HG02571 (cell line): ENCODE data around the gene LELP1.
"Not testable (repeated sequence)": the region's sequence is repeated elsewhere in the genome, so short reads cannot be mapped to it uniquely, and the experiment has no call there.

Experiments used
- ATAC-seq: cut with Tn5 transposase; IDR thresholded peaks from one replicate; pipeline ENCODE4 v1.9.1; 2021; ENCODE audit warnings: mild to moderate bottlenecking, moderate library complexity; ENCODE audit not compliant: unreplicated experiment

Gene LELP1

DNA sequence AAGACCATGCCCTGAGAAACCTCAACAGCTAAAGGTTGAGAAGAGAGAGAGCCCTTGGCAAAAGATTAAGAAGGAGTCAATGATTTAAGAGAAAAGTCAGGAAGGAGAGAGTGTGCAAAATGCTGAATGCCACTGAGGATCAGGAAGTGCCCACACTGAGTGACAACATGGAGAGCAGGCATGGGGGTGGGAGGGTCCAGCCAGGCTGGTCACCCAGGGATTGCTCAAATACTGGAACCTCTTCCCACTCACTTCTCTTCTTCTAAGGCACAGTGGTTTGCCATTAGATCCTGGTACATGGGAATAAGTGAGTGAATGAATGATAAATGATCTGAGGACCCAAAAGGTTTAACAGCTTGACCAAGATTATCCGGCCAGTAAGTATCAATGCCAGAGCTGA is 25.3 kb downstream of the LELP1 start:
- ATAC-seq, result no peak

DNA sequence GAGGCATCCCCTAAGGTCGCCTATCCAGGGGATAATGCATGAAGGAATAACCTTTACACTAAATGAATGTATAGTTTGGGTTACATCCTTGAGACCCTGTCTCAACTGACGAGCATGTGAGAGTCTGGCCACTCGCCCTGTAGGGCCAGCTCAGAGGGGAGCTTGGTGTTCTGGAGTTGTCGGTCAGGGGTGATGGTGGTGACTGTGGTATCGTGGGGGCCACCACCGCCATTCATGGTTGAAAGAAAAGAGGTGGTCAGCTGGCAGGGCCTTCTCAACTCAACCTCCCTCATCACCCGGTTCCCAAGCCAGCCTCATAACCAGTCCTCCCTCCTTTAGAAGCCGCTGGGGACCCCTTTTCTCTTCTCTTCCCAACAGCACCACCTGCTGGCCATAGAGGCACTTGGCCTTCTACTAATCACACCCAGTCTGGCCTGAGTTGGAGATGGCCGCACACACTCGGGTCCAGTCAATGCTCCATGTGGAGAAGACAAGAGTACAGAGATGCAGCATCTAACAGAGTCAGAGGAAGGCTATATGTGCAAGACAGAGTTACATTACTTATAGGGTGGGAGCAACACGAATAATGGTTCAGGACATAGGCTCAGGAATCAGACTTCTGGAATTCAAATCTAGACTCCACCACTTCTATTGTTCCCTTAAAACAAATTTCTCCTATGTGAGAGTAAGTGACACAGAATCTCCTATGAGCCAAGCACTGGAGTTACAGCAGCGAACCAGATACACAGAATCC is 26.0 kb downstream of the LELP1 start:
- not testable (repeated sequence) for ATAC-seq

DNA sequence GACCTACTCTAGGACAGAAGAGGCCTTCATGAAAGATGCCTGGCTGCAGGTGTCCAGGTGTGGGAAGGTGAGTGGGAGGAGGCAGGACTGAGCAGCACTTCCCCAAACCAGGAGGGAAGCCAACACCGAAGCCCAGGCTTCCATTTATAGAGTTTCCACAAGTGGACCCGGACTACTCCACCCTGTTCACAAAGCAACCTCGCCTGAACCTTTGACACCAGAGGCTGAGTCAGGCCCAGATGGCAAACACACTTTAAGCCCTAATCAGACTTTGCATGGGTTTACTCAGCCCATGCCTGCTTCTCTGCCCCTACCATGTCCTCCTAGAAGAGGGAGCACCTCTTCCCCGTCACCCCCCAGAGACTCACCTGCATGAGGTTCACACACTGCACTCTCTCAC is 28.1 kb downstream of the LELP1 start:
- ATAC-seq, result no peak

DNA sequence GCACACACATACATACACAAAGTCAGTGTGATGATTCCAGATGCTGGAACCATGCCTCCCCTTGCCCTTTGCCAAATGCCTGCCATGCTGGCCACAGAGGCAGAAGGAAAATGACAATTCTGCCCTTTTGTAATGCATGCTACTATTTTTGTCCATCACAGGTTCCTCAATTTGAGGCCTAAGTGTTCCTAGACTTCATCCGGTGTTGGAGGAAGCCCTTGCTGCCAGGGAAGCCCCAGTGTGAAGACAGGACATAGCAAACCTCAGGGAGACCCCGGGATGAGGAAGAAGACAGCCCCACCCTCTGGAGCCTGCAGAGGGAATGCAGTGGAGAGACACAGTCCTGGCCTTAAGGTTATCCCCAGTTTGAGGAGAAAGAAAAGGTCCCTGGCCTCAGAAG is 28.6 kb downstream of the LELP1 start:
- no peak for ATAC-seq

DNA sequence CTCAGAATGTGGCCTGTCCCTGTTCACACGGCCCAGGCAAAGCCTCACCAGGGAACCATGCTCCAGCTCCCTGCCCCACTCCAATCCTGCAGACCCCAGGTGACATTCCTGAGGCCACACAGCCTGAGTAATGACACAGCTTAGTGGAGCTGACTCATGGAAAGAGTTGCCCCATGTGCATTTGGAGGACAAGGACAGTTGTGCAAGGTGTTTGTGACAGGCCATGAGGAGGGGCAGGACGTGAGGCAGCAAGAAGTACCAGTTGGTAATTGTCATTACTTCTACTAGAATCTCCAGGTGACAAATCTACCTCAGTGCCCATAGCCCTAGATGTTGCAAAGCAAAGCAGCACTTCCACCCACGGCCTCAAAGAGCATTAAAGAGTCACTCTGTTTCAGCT is 29.3 kb downstream of the LELP1 start:
- no peak for ATAC-seq

DNA sequence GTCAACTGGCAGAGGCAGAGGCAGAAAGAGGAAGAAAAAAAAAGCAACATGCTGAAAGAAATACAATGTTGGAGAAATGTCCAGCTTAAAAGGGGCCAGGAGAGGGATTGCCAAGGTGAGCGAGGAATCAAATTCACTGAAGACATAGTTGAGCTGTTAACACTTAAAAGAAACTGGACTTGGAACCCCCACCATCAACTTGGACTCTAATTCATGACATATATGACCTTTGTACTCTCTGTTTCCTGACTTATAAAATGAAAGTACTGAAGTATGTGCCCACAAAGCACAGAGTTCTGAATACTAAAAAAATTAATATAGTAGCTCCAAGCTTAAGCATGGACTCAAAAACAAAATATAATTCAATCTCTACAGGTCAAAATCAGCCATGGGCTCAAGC is 30.2 kb downstream of the LELP1 start:
- ATAC-seq, result no peak

DNA sequence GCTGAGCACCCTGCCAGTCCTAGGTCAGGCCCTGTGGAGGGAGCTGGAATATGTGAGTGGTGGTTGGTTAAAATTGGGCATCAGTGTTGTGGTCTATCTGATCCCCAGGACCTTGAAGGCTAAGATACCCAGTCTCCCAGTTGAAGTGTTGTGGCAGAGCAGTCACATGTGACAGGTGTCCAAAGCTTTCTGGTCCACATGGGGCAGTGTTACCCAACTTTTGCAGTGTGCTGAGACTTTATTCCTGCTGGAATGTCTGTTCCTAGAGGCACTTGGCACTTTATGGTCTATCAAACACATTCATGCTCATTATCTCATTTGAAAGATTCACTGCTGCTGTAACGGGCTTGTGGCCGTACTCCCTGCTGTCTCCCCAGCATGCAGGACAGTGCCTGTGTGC is 35.3 kb downstream of the LELP1 start:
- ATAC-seq, result no peak

DNA sequence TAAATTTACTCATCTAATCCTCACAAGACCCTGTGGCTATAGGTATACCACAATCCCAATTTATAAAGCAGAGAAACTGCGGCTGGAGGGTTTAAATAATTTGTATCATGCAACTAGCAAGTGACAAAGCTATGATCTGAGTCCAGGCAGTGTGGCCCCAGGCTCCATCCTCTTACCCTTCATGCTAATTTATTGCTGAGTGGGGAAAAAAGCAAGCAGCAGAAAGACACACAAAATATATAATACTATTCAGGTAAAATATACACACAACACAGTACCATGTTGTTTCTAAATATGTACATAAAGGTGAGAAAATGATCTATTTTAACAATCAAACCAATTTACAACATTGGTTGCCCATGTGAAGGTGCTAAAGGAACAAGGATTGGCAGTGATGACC is 38.9 kb downstream of the LELP1 start:
- ATAC-seq, result no peak

DNA sequence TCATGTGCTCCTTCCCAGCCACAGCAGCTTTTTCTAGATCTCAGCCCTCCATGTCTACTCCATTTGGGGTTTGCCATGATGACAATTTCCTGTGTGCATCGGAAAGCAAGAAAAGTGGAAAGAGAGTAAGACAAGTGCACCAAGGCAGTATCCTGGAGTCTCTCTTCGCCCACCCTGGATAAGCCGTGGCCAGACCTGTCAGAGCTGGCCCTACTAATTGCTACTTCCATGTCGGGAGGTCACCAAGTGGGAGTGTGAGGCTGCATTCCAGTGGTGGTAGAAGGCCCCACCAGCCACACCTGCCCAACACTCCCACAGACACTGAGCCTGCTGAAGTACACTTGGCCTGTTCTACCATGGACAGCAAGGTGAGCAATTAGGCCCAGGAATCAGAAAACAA is 42.2 kb downstream of the LELP1 start:
- ATAC-seq, result no peak

DNA sequence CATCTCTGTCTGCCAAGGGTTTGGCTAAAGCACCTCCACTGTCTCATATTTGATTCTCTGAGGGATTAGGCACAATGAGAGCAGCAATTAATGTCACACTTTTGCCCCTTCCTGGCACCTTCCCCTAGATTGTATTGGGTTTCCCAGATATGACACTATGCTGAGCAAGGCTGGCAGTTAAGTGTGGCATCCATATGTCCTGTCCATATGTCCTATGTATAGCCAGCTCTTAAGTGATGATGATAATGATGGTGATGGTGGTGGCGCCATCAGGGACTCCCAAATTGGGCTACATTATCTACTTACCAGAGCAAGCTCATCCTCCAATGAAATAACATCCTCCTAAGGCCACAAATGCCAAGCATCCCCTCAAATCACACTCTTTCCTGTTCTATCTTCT is 42.8 kb downstream of the LELP1 start:
- ATAC-seq, result no peak

DNA sequence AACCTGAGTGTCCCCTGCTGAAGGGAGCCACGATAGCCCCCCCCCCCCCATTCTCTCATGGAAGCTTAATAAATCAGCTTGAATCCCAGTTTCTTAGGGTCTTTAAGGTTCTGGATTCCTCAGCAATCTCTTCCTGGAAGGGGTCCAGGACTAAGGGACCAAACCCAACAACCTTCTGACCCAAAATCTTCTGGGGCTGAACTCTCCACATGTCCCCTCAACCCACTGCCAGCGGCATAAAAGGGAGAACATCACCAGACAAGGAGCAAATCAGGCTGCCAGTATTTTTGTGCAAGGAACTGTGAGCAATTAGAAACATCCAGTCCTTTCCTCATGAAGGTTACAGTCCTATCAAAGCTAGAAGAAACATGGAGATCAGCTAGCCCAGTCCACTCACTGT is 43.6 kb downstream of the LELP1 start:
- no peak for ATAC-seq

DNA sequence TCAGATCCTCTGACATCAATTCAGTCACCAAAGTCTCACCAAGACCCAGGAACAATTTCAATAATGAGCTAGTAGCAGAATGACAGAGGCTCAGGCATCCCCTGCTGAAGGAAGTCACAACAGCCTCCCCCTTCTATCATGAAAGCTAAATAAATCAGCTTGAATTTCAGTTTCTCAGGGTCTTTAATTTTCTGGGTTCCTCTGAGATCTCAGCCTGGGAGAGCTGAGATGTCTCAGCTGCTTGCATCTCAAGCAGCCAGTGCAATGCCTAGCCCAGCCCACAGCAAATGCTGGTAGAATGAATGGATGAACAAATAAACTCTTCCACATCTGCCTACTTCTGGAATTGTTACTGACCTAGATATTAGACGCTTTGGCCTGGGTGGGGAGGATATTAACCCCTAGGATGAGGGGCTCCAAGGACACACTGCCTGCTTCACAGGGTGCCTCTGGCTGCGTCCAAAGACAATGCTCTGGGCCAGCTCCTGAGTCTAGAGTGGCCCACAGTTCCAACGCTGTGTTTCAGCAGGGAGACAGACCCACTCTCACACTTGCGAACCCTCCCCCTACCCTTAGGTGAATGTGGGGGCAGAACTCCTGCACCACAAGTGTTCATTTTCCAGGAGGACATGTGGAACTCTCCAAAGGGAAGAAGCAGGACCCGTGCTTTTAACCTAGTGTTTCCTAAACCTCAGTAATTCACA is 45.1 kb downstream of the LELP1 start:
- no peak for ATAC-seq

DNA sequence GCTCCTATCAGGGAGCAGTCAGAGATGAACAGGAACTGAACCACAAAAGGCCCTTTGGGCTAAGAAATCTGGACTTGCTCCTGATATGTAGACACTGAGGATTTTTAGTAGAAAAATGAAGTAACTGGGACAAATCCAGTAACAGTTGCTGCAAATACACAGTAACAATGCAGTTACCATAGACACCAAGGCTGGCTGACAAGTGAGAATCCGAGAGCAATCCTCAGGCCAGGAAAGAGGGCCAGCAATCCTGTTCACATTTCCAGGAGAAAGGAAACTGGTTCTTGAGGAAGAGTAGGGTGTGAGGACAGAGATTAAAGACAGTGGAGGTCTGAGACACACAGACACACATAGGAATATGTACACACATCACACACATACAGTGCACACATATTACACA is 46.9 kb downstream of the LELP1 start:
- no peak for ATAC-seq

DNA sequence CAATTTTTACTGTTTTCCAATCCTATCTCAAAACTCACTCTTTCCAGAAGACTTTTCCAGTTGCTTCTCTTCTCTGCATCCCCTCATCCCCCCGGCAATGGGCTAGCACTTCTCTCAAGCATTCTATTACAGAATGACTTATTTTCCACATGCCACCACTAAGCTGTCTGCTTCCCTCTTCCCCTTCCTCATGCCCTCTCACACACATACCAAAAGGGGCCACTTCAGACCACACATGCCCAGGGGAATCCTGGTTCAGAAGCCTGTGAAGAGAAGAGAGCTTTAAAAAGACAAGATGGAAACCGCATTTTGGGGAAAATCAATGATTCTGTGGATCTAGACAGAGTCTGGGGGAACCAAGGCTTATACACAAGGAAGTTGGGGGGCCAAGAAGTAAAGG is 47.9 kb downstream of the LELP1 start:
- ATAC-seq, result no peak

DNA sequence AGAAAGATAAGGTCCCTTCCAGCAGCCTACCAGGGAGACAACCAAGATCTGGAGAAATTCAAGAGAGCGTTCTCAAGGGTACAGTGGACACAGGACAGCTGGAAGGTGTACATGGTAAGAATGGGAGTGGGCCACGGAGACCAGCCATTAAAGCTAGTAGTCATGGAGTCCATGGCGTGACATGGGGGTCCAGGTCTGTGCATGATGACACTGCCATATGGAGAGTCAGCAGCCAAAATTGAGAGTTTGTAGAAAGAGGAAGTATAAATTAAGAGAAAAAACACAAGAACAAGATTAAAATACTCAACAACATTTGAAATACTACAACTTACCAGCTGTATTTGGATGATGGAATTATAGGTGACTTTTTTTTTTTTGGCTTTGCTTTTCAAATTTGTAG is 48.3 kb downstream of the LELP1 start:
- ATAC-seq, result no peak

DNA sequence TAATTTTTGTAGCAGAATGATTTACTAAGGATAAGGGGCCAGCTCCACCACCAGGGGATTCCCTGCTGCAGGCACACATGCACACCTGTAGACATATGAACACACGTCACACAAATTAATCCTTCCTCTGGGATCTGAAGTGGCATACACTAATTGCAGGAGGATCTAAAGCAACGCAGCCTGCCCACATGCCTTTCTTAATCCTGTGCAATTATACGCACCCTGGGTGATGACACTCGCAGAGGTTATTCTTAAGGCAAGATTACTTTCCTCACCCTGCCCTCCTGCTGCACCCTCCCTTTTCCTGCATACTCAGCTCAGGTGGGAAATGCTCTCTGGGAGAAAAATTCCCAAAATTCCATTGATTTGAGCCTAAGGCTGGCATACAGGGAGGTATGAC is 48.8 kb downstream of the LELP1 start:
- no peak for ATAC-seq

DNA sequence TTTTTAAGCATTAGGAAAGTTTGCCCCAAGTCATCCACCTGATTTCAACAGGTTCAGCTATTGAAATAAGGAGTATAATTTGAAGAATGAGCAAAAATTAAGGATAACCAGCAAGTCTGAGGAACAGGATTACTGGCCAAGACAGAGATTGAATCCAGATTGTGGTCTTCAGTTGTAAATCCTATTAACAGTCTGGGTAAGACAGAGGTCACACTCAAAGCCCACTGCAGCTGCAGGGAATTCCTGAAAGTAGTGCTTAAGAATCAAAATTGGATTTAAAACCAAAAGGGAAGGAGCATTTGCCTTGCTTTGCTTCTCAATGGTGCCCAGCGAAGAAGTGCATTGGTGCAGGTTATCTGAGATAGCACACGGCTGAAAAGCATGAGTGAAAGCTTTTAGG is 49.8 kb downstream of the LELP1 start:
- ATAC-seq, result no peak

DNA sequence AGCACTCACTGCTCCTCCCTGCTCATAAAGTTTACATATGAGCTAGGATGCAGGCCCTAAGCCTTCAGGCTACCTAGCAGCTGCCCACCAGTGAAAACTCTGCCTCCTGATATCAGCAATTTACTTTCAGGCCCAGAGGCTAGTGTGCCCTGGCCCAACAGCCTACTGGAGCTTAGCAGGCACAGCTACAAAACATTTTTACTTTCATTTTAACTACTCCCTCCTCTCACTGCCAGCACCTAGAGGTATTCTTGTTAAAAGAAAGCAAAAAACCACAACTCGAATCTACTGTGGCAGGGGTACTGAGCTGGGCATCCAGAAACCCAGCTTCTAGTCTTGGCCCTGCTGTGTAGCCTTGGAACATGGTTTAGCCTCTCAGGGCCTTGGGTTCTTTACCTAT is 50.5 kb downstream of the LELP1 start:
- no peak for ATAC-seq
